CD4-positive, alpha-beta T cell treated with Interferon alpha-2 for 1 hour (primary cell): Measurements from ENCODE around the gene KRTAP16-1.
"Not testable (repeated sequence)": the region's sequence is repeated elsewhere in the genome, so short reads cannot be mapped to it uniquely, and the experiment has no call there.

Experiments
- DNase-seq, 2 donors: peaks; one replicate each; pipeline ENCODE4 v3.0.0-alpha.2; 2020 to 2022

Gene KRTAP16-1

DNA sequence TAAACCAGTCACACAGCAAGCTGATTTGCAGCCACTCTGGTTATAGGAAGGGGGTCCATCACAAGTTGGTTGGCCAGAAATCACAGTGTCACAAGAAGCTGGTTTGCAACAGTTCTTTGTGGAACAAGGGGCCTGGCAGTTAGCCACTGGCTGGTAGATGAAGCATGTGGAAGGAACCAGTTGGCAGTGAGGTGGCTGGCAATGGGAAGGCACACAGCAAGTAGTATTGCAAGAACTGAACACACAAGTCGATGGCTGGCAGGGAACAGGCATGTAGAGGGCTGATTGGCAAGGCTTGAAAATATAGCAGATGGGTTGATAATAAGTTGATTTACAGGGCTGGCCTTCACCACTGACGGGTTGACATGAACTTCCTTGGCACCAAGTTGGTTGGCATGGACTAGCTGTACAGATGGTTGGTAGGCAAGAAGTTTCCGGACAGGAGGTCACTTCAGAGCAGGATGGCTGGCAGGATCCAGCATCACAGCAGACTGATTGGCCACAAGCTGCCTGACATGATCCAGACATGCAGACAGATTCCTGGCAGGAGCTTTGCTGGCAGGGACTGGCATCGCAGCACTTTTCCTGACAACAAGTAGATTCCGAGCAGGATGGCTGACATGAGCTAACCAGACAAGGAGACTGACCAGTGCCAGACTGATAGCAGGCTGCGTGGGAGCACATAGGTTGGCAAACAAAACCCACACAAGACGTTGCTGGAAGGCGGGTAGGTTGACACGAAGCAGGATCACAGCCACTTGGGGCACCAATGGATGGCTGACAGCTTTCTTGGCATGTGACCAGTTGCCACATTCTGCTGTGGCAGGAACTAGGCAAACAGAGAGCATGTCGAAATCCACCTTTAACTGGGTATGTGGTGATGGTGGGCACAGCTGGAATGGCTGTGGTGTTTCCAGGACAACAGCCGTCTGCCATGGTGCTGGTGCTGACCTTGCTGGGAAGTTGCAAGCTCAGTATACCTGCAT is 6.9 kb downstream of the KRTAP16-1 start, which contains the start of gene KRTAP29-1:
Gene KRTAP29-1, minus strand, starts transcription at position 936 of the 986 bp plus-strand sequence. Its CDS starts 0 bp downstream, at position 936.
- DNase-seq: no peak

DNA sequence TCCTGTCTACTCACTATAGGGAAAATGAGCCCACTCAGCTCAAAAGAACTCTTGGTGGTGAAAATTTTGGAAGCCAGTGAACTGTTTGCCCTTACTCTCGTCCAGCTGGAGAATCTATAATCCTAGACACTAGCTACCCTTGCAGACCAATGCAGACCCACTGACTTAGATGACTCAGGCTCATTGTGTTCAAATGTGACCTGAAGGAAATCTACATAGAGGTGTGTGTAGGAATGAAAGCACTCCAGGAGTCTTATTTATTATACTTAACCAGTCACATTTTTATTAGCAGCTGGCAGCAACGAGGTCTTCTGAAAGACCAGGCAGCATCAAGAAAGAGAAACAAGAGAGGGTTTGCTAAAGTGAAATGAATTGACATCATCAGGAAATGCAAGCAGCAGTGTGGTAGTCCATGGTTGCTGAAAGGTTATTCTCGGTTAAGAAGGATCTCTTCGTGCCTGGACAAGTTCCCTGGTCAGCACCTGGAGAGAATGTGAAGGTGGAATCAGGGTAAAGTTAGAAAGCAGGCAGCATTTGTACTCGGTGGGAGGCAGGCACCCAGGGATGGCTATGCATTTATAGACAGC is 7.8 kb downstream of the KRTAP16-1 start:
- no peak for DNase-seq

GRCh38 chr17:41298458-41299135 is 10.5 kb downstream of the KRTAP16-1 start:
- no peak for DNase-seq

DNA sequence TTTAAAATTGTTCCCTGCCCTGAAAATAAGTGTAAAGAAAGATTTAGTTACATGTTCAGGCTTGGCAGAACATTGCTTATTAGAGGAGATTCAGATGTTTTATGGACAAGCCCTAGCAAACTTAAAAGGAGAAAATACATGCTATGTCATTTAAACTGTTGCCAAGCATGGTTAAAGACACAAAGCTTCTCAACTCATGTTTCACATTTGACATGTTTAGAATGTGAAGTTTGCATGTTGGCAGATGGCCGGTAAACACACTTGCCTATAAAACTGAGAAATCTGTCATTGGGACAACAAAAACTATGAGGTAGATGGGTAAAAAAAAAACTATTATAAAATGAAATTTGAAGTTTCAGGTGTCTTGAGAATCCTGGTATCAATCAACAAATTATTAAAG is 12.3 kb downstream of the KRTAP16-1 start:
- no peak for DNase-seq

DNA sequence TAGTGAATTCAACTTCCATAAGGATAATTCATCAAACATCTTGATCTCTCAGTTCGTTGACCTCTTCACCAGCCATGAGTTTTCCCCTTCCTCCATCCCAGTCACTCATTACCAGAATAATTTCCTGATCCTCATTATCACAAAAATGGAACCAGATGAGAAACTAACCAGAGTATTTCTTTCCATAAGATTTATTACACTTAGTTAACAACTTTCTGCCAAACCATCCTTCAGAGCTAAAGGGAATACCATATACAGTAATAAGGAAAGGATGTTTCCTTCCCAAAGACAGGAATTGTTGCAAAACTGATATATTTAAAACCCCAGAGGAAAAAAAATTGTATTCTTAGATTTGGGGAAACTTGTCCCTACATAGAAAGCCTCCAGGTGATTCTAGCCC is 15.1 kb downstream of the KRTAP16-1 start:
- no peak for DNase-seq

DNA sequence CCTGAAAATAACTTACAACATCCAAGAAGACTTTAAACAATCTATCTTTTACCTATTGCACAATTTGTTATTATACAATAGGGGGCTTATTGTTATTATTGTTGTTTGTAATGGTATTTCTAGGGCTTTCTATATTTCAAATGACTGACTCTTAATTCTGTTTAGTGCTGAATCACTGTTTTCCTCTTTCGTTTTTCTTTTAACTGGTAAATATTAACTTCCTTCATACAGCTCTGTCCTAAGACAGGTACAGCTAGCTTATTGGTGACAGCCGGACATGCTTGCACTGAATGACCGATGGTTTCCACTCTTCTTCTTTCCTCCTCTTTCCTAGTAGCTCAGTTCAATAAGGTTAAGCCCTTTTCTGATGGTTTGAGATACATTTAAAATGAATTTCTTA is 22.1 kb downstream of the KRTAP16-1 start:
- DNase-seq: no peak

DNA sequence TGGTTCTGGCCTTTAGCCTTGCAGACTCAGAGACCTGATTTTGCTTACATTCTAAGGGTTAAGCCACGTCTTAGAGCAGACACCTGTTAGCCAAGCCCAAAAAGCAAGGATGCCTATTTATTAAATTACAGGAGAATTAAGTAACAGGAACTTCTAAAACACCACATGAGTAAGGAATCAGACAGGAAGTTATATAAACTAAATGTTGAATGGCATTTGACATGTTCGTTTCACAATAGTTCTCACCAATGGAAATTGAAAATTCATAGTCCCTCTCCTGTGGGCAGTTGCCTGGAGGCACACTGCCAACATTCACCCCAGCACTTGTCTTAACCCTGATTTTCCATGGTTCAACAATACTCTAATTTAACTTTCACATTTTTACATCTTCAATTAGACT is 24.6 kb downstream of the KRTAP16-1 start:
- DNase-seq: no peak

DNA sequence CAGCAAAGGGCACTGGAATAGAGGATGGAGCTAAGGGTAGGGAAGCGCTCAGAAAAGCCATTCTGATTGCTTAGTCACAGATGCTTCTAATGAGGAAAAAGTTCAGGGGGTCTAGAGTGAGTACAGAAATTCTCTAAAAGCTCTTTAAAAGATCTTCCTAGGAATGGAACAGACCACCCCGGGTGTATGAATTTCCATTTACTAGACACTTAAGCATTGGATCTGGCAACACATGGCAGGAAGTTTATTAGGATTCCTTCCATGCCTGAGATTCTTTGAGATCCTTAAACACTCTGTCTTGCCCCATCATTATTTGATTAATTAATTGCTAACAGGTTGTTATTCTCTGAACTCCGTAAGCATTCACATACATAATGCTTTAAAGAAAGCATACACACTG is 25.1 kb downstream of the KRTAP16-1 start:
- no peak for DNase-seq

GRCh38 chr17:41278176-41278955 is 30.7 kb downstream of the KRTAP16-1 start:
- DNase-seq: no peak

GRCh38 chr17:41275648-41276190 is 33.4 kb downstream of the KRTAP16-1 start, which contains the start of gene KRTAP9-7:
KRTAP9-7 (plus strand) TSS chr17:41275698; CDS start chr17:41275698, 0 bp downstream.
- DNase-seq: not testable (repeated sequence)

DNA sequence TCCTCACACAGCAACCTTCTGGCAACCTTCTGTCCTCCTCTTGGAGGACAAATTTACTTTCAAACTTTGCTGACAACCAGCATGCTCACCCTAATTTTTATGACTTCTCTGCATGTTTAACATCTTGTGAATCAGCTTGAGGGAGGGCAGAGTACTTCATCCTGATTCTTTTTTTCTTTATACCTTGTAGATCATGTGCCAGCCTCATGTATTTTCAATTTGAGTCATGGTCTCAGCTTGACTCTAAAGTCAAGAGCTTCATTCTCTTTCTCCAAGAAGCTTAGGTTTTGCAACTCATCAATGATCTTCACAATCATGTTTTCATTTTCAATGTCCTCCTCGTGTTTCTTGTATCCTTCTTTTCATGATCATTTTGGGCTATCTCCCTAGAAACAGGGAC is 37.3 kb downstream of the KRTAP16-1 start:
- DNase-seq: no peak

- not testable (repeated sequence) for DNase-seq
Observed at GRCh38 chr17:41271323-41271722, 37.8 kb downstream of the KRTAP16-1 start.

GRCh38 chr17:41267711-41268110 is 41.4 kb downstream of the KRTAP16-1 start:
- DNase-seq: no peak

- no peak for DNase-seq
Observed at GRCh38 chr17:41265078-41265477, 44.0 kb downstream of the KRTAP16-1 start, which contains the start of gene KRTAP9-6. KRTAP9-6 (plus strand) TSS chr17:41265378; CDS start chr17:41265378, 0 bp downstream.

DNA sequence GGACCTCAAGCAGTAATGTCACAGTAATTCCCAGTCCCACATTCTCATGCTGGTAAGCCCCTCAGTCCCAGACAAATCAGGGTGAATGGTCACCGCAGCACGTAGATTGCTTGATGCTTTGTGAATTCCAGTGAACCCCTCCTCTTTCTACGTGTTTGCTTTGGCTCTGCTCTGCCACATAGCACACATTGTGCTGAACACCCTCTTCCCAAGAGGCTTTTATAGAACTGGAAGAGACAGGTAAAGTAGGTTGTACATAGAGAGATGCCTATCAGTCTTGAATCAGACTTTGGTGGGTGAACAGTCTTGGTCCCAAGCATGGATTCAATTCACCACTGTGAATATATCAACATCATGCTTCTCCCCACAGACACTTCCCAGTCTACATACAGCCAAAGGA is 44.5 kb downstream of the KRTAP16-1 start:
- no peak for DNase-seq

- no peak for DNase-seq
Observed at GRCh38 chr17:41263212-41263611, 45.9 kb downstream of the KRTAP16-1 start.

DNA sequence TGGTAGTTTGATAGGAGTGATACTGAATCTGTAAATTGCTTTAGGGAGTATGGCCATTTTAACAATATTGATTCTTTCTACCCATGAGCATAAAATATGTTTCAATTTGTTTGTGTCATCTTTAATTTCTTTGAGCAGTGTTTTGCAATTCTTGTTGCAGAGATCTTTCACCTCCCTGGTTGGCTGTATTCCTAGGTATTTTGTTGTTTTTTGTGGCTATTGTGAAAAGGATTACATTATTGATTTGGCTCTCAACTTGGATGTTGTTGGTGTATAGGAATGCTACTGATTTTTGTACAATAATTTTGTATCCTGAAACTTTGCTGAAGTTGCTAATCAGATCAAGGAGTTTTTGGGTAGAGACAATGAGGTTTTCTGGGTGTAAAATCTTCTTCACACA is 50.7 kb downstream of the KRTAP16-1 start:
- no peak for DNase-seq
